GM23338 (cell line): Measurements from ENCODE around the gene FRAS1. TPM values are rescaled to one million over a fixed set of nuclear protein-coding genes. Genes with fewer than 3 reads are reported as not detected.
A peak's percentile ranks its signal among the peaks of the same experiment; 100 is the strongest.

ENCODE experiments used
- ATAC-seq: fragments of 200-7000 bp; cut with Tn5 transposase; 3 replicates; pipeline ENCODE4 v1.9.1; 2020
- DNase-seq: peaks from one replicate; pipeline ENCODE4 v3.0.0-alpha.2; 2015; ENCODE audit warnings: low spot score
- H2AFZ ChIP-seq: fragments of 200-600 bp; sonication (generic); 2 replicates; pipeline ENCODE4 v1.8.0; 2016; ENCODE audit warnings: antibody characterized with exemption, mild to moderate bottlenecking, moderate library complexity
- H3F3A ChIP-seq: fragments of 200-600 bp; sonication (generic); replicated peaks from 2 replicates; pipeline ENCODE4 v1.8.0; 2017; ENCODE audit warnings: antibody characterized with exemption, mixed run types, low read depth
- H3K27ac ChIP-seq: fragments of 200-600 bp; sonication (generic); 2 replicates; pipeline ENCODE4 v1.6.1; 2016; ENCODE audit warnings: low read depth
- H3K27me3 ChIP-seq: fragments of 200-600 bp; sonication (generic); 2 replicates; pipeline ENCODE4 v1.8.0; 2016; ENCODE audit warnings: mild to moderate bottlenecking, mixed run types, moderate library complexity; ENCODE audit not compliant: insufficient read depth
- H3K36me3 ChIP-seq: fragments of 200-600 bp; sonication (generic); 2 replicates; pipeline ENCODE4 v1.8.0; 2016; ENCODE audit warnings: mild to moderate bottlenecking; ENCODE audit not compliant: insufficient read depth
- H3K4me1 ChIP-seq: fragments of 200-600 bp; sonication (generic); 2 replicates; pipeline ENCODE4 v1.8.0; 2016; ENCODE audit warnings: mild to moderate bottlenecking, moderate library complexity; ENCODE audit not compliant: insufficient read depth
- H3K4me2 ChIP-seq: fragments of 200-600 bp; sonication (generic); 2 replicates; pipeline ENCODE4 v1.7.1; 2017; ENCODE audit warnings: mixed run types
- H3K4me3 ChIP-seq: fragments of 200-600 bp; sonication (generic); 2 replicates; pipeline ENCODE4 v1.6.1; 2016; ENCODE audit warnings: mixed run types
- H3K79me2 ChIP-seq: fragments of 200-600 bp; sonication (generic); replicated peaks from 2 replicates; pipeline ENCODE4 v1.8.0; 2017; ENCODE audit warnings: mild to moderate bottlenecking; ENCODE audit not compliant: insufficient read depth
- H3K9me2 ChIP-seq: fragments of 200-600 bp; sonication (generic); 2 replicates; pipeline ENCODE4 v1.8.0; 2017; ENCODE audit not compliant: insufficient read depth
- H4K20me1 ChIP-seq: fragments of 200-600 bp; sonication (generic); replicated peaks from 2 replicates; pipeline ENCODE4 v1.8.0; 2017; ENCODE audit warnings: mild to moderate bottlenecking; ENCODE audit not compliant: insufficient read depth
- H3K27ac Mint-ChIP-seq: 2 replicates; pipeline ENCODE4 v1.8.0; 2020; ENCODE audit warnings: inconsistent platforms, mild to moderate bottlenecking, moderate library complexity, mixed read lengths
- H3K27me3 Mint-ChIP-seq: 3 replicates; pipeline ENCODE4 v1.8.0; 2022; ENCODE audit warnings: low read depth, mild to moderate bottlenecking, moderate library complexity, mixed read lengths, inconsistent platforms; ENCODE audit not compliant: insufficient read depth, poor library complexity
- H3K36me3 Mint-ChIP-seq: 3 replicates; pipeline ENCODE4 v1.8.0; 2021; ENCODE audit warnings: low read depth, mild to moderate bottlenecking, inconsistent platforms, moderate library complexity, mixed read lengths
- H3K4me1 Mint-ChIP-seq: 3 replicates; pipeline ENCODE4 v1.8.0; 2020; ENCODE audit warnings: mild to moderate bottlenecking, inconsistent platforms, mixed read lengths
- H3K4me3 Mint-ChIP-seq: 3 replicates; pipeline ENCODE4 v1.8.0; 2021; ENCODE audit warnings: moderate library complexity, mild to moderate bottlenecking, inconsistent platforms, mixed read lengths
- H3K9me3 Mint-ChIP-seq: 3 replicates; pipeline ENCODE4 v1.8.0; 2020; ENCODE audit warnings: moderate library complexity, mild to moderate bottlenecking, inconsistent platforms, mixed read lengths
- CREB1 ChIP-seq: fragments of 250-450 bp; sonication (Bioruptor Pico); IDR thresholded peaks from 2 replicates; pipeline ENCODE4 v1.5.0; 2020; ENCODE audit warnings: low read depth, mild to moderate bottlenecking, moderate library complexity
- CTCF ChIP-seq, 2 experiments: fragments of 200-600 bp in 1 of 2; sonication (generic) in 1 of 2; conservative IDR thresholded peaks; 2 replicates each; pipeline versions ENCODE4 v1.5.1 to v1.6.1; 2016 to 2017; ENCODE audit warnings: antibody characterized with exemption in 2 of 2, low read depth in 2 of 2, mild to moderate bottlenecking in 2 of 2, moderate library complexity in 1 of 2
- EZH2 ChIP-seq: fragments of 200-600 bp; sonication (generic); IDR thresholded peaks from one replicate; pipeline ENCODE4 v1.8.0; 2017; ENCODE audit warnings: antibody characterized with exemption, mild to moderate bottlenecking, low read depth; ENCODE audit not compliant: unreplicated experiment
- EZH2phosphoT487 ChIP-seq: fragments of 200-600 bp; sonication (generic); IDR thresholded peaks from one replicate; pipeline ENCODE4 v1.8.1; 2018; ENCODE audit warnings: antibody characterized with exemption; ENCODE audit not compliant: unreplicated experiment
- JUNB ChIP-seq: IDR thresholded peaks from one replicate; pipeline ENCODE4 v1.6.1; 2016; ENCODE audit warnings: antibody characterized with exemption; ENCODE audit not compliant: unreplicated experiment
- NANOG ChIP-seq: IDR thresholded peaks from 2 replicates; pipeline ENCODE4 v1.6.1; 2016; ENCODE audit warnings: antibody characterized with exemption, borderline replicate concordance
- POLR2AphosphoS5 ChIP-seq: IDR thresholded peaks from 2 replicates; pipeline ENCODE4 v1.6.1; 2016; ENCODE audit warnings: antibody characterized with exemption, low read depth
- STAT1 ChIP-seq: IDR thresholded peaks from one replicate; pipeline ENCODE4 v1.6.1; 2016; ENCODE audit warnings: antibody characterized with exemption; ENCODE audit not compliant: unreplicated experiment
- ZNF114 ChIP-seq: fragments of 250-450 bp; sonication (Bioruptor Pico); IDR thresholded peaks from 2 replicates; pipeline ENCODE4 v1.5.0; 2020; ENCODE audit warnings: mild to moderate bottlenecking, moderate library complexity
- ZNF331 ChIP-seq: fragments of 250-450 bp; sonication (Bioruptor Pico); IDR thresholded peaks from 2 replicates; pipeline ENCODE4 v1.5.0; 2020; ENCODE audit warnings: low read depth, mild to moderate bottlenecking, moderate library complexity
- polyA plus RNA-seq: library from polyadenylated mRNA; unstranded; fragments of >200 nt; fragmentation: Nextera tagmentation; extraction: Ambion mirVana; gene quantifications from 2 replicates; pipeline ENCODE4 v1.2.1, GENCODE V29; 2016
- total RNA-seq: library from RNA; depleted of rRNA; stranded (reverse); fragments of >200 nt; shearing (Covaris generic); gene quantifications from 2 replicates; pipeline ENCODE4 v1.2.3, GENCODE V29; 2014
- TF ChIP-seq, protein P1 (sequence below): IDR thresholded peaks from 2 replicates; pipeline ENCODE4 v1.6.1; 2016; ENCODE audit warnings: antibody characterized with exemption

Gene FRAS1
- total and polyA plus RNA-seq, 2 experiments from 2014 or later, result 12.4 to 108 TPM

- Histone ChIP-seq H3K79me2 (peaks cover 92% of the 10 kb centered on the region), H4K20me1 (peaks cover 3% of the 10 kb centered on the region; the same call in 1 of the 2 replicates), H3K27me3 (no peaks in the 10 kb centered on the region), H3K9me2 (no peaks in the 10 kb centered on the region), H3F3A (no peaks in the 10 kb centered on the region), H2AFZ (no peak overlapping the region), H3K27ac (no peak overlapping the region), H3K4me3 (no peak overlapping the region), H3K36me3 (no peaks in the 10 kb centered on the region), H3K4me1 (peaks cover 40% of the 10 kb centered on the region), H3K4me2 (no peak overlapping the region)
- ATAC-seq (no peak), DNase-seq (no peak)
- no peak for TF ChIP-seq ZNF331 (CRISPR knock-in tag)
- TF ChIP-seq, protein P1, sequence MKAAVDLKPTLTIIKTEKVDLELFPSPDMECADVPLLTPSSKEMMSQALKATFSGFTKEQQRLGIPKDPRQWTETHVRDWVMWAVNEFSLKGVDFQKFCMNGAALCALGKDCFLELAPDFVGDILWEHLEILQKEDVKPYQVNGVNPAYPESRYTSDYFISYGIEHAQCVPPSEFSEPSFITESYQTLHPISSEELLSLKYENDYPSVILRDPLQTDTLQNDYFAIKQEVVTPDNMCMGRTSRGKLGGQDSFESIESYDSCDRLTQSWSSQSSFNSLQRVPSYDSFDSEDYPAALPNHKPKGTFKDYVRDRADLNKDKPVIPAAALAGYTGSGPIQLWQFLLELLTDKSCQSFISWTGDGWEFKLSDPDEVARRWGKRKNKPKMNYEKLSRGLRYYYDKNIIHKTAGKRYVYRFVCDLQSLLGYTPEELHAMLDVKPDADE, result no peak
- TF ChIP-seq POLR2AphosphoS5, result no peak
- no peak for TF ChIP-seq CTCF (conservative IDR thresholded peaks at IDR 0.05; ENCODE audit: low read depth in 2 of 2)
- no peak for TF ChIP-seq EZH2
- TF ChIP-seq EZH2phosphoT487, result no peak
- TF ChIP-seq STAT1, result no peak
- Mint-ChIP-seq H3K27ac (0 out of 2 replicates have a peak overlapping the region, but pooled peaks have one; percentile 54), H3K4me3 (no peak overlapping the region), H3K36me3 (no peaks in the 10 kb centered on the region; the same call in 2 of the 3 replicates), H3K27me3 (peaks cover 2% of the 10 kb centered on the region), H3K9me3 (no peaks in the 10 kb centered on the region; the same call in 2 of the 3 replicates), H3K4me1 (peaks cover 41% of the 10 kb centered on the region)
These were observed 105.2 kb downstream of the FRAS1 start for GRCh38 chr4:78162342-78162741.

GRCh38 chr4:78162821-78163220 lies 105.7 kb downstream of the FRAS1 start:
- ATAC-seq (no peak), DNase-seq (no peak)
- Histone ChIP-seq H3K36me3 (no peaks in the 10 kb centered on the region), H3K9me2 (no peaks in the 10 kb centered on the region), H3K27ac (no peak overlapping the region), H3K27me3 (no peaks in the 10 kb centered on the region), H4K20me1 (peaks cover 3% of the 10 kb centered on the region; the same call in 1 of the 2 replicates), H3K4me1 (peaks cover 40% of the 10 kb centered on the region), H3K4me2 (no peak overlapping the region), H2AFZ (no peak overlapping the region), H3K79me2 (peaks cover 90% of the 10 kb centered on the region), H3F3A (no peaks in the 10 kb centered on the region), H3K4me3 (no peak overlapping the region)
- peaks cover 2% of the 10 kb centered on the region for H3K27me3 Mint-ChIP-seq
- no peak overlapping the region for H3K4me3 Mint-ChIP-seq
- peak overlapping the region; percentile 54; the same call in 1 of the 2 replicates for H3K27ac Mint-ChIP-seq
- no peaks in the 10 kb centered on the region; the same call in 2 of the 3 replicates for H3K36me3 Mint-ChIP-seq
- no peaks in the 10 kb centered on the region; the same call in 2 of the 3 replicates for H3K9me3 Mint-ChIP-seq
- H3K4me1 Mint-ChIP-seq, result peaks cover 43% of the 10 kb centered on the region
- TF ChIP-seq CREB1 (CRISPR knock-in tag) (no peak), NANOG (no peak), CTCF (conservative IDR thresholded peaks at IDR 0.05; ENCODE audit: low read depth in 2 of 2) (no peak), ZNF331 (CRISPR knock-in tag) (no peak), EZH2 (no peak), JUNB (no peak), ZNF114 (CRISPR knock-in tag) (no peak)
- TF ChIP-seq, protein P1, result no peak
